Stimulated activated CD8-positive, alpha-beta memory T cell treated with anti-CD3 and anti-CD28 coated beads, Interleukin-15, amount 100 ng/mL, for 1 hour (primary cell): ENCODE results near the gene PPIL4.
"Not testable (repeated sequence)": the region's sequence is repeated elsewhere in the genome, so short reads cannot be mapped to it uniquely, and the experiment has no call there.

ENCODE experiments used
- DNase-seq: peaks from one replicate; pipeline ENCODE4 v3.0.0-alpha.2; 2020; ENCODE audit warnings: low read depth

Gene PPIL4

GRCh38 chr6:149515494-149515893, 30.3 kb downstream of the PPIL4 start:
- no peak for DNase-seq

GRCh38 chr6:149513915-149514314, 31.9 kb downstream of the PPIL4 start:
- DNase-seq: no peak

GRCh38 chr6:149510793-149511512, 34.9 kb downstream of the PPIL4 start:
- DNase-seq: no peak

GRCh38 chr6:149508485-149508884, 37.4 kb downstream of the PPIL4 start:
- no peak for DNase-seq

GRCh38 chr6:149503872-149504271, 42.0 kb downstream of the PPIL4 start:
- no peak for DNase-seq

- DNase-seq: no peak
Measured at GRCh38 chr6:149503276-149503675, 42.6 kb downstream of the PPIL4 start.

- no peak for DNase-seq
Measured at GRCh38 chr6:149501768-149502167, 44.1 kb downstream of the PPIL4 start.

- no peak for DNase-seq
Measured at GRCh38 chr6:149501201-149501600, 44.6 kb downstream of the PPIL4 start.

- DNase-seq: no peak
Measured at GRCh38 chr6:149500096-149500495, 45.7 kb downstream of the PPIL4 start.

GRCh38 chr6:149499066-149499465, 46.8 kb downstream of the PPIL4 start:
- DNase-seq: no peak

- no peak for DNase-seq
Measured at GRCh38 chr6:149497365-149497764, 48.5 kb downstream of the PPIL4 start.

- DNase-seq: not testable (repeated sequence)
Measured at GRCh38 chr6:149496597-149496996, 49.2 kb downstream of the PPIL4 start.

- not testable (repeated sequence) for DNase-seq
Measured at GRCh38 chr6:149495349-149496016, 50.4 kb downstream of the PPIL4 start.

- DNase-seq: not testable (repeated sequence)
Measured at GRCh38 chr6:149494810-149495209, 51.0 kb downstream of the PPIL4 start.

GRCh38 chr6:149493761-149494320, 52.0 kb downstream of the PPIL4 start:
- DNase-seq: no peak

GRCh38 chr6:149492798-149493343, 53.0 kb downstream of the PPIL4 start:
- no peak for DNase-seq

- no peak for DNase-seq
Measured at GRCh38 chr6:149489967-149490366, 55.9 kb downstream of the PPIL4 start.

GRCh38 chr6:149488815-149489214, 57.0 kb downstream of the PPIL4 start:
- no peak for DNase-seq

GRCh38 chr6:149487316-149487715, 58.5 kb downstream of the PPIL4 start:
- no peak for DNase-seq

- peak; percentile 51 for DNase-seq
Measured at GRCh38 chr6:149484733-149485700, 60.8 kb downstream of the PPIL4 start, which contains the start of gene ZC3H12D. ZC3H12D (minus strand) TSS chr6:149485014; CDS start chr6:149474543, 10,471 bp downstream.

- no peak for DNase-seq
Measured at GRCh38 chr6:149483849-149484655, 61.8 kb downstream of the PPIL4 start.
